Epithelial cell of proximal tubule (primary cell): Measurements from ENCODE around the gene NCK2. TPM values are rescaled to one million over a fixed set of nuclear protein-coding genes. Genes with fewer than 3 reads are reported as not detected.

Source experiments
- DNase-seq: peaks from one replicate; pipeline ENCODE4 v3.0.0-alpha.2; 2011; ENCODE audit warnings: low read depth
- H3K4me3 ChIP-seq: 2 replicates; pipeline ENCODE4 v1.5.1; 2011; ENCODE audit warnings: low read depth, mild to moderate bottlenecking, low read length
- total RNA-seq: library from RNA; depleted of rRNA; stranded (reverse); fragments of >200 nt; gene quantifications from 2 replicates; pipeline ENCODE4 v1.2.3, GENCODE V29; 2015
- TF ChIP-seq, protein P1 (sequence below): conservative IDR thresholded peaks from 2 replicates; pipeline ENCODE4 v1.5.1; 2012; ENCODE audit warnings: low read depth, mild to moderate bottlenecking, low read length

Gene NCK2
- total RNA-seq, 1 donor from 2014 or later, result 53.0 TPM

DNA sequence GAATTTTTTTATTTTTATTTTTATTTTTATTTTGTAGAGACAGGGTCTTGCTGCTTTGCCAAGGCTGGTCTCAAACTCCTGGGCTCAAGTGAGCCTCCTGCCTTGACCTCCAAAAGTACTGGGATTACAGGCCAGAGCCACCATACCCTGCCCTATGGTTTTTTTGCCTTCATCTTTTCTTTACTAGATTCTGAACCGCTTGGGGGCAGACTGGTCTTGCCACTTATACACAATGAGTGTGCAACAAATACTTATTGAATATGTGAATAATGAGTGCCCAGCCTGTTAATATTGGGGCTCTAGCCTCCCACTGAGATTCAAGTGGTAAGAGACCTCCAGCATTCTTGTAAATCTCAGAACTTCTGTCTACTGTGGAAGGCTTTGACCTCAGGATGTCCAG, 3.9 kb downstream of the NCK2 start:
- H3K4me3 ChIP-seq, result no peak overlapping the region
- TF ChIP-seq, protein P1, sequence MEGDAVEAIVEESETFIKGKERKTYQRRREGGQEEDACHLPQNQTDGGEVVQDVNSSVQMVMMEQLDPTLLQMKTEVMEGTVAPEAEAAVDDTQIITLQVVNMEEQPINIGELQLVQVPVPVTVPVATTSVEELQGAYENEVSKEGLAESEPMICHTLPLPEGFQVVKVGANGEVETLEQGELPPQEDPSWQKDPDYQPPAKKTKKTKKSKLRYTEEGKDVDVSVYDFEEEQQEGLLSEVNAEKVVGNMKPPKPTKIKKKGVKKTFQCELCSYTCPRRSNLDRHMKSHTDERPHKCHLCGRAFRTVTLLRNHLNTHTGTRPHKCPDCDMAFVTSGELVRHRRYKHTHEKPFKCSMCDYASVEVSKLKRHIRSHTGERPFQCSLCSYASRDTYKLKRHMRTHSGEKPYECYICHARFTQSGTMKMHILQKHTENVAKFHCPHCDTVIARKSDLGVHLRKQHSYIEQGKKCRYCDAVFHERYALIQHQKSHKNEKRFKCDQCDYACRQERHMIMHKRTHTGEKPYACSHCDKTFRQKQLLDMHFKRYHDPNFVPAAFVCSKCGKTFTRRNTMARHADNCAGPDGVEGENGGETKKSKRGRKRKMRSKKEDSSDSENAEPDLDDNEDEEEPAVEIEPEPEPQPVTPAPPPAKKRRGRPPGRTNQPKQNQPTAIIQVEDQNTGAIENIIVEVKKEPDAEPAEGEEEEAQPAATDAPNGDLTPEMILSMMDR, result no peak
- no peak for DNase-seq

DNA sequence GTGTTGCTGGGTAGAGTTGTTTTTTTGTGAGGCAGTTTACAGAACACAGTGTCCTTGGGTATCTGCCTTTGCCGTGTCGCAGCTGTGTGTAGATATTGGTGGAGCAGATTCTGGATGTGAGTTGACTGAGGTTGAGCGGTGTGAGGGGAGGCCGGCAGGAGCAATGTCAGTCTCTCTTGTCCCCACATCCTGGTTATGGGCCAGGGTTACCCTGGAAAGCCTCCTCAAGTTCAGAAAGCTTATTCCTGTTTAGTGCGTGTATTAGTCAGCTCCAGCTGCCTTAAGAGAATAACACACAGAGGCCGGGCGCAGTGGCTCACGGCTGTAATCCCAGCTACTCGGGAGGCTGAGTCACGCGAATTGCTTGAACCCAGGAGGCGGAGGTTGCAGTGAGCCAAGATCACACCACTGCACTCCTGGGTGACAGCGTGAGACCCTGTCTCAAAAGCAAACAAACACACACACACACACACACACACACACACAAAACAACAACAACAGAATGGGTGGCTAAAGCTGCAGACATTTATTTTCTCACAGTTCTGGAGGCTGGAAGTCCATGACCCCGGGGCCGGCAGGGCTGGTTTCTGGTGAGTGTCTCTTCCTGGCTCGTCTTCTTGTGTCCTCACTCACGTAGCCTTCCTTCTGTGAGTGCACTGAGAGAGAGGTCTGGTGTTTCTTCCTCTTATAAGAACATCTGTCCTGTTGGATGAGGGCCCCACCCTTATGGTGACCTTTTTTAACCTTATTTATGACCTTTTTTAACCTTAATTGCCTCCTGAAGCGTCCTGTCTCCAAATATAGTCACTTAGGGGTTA, 5.1 kb downstream of the NCK2 start:
- no peak overlapping the region for H3K4me3 ChIP-seq
- TF ChIP-seq, protein P1, result no peak
- no peak for DNase-seq

DNA sequence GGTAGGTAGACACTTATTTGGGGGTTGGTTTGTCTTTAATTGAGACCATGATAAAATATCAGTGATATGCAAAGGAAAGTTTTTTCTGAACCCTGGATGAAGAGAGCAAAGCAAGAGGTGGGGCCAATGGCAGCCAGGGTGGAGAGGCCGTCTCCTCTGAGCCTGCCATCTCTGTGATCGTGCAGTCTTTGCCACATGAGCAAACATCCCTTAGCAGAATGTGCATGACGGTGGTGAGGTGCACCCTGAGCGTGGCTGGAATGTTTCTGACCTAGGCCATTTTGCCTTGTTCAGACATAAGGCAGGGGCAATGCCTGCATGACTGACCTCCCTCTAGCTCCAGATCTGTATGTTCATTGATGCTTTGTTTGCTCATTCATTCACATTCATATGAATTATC, 6.0 kb downstream of the NCK2 start:
- DNase-seq, result no peak
- TF ChIP-seq, protein P1, result no peak
- H3K4me3 ChIP-seq, result no peak overlapping the region

DNA sequence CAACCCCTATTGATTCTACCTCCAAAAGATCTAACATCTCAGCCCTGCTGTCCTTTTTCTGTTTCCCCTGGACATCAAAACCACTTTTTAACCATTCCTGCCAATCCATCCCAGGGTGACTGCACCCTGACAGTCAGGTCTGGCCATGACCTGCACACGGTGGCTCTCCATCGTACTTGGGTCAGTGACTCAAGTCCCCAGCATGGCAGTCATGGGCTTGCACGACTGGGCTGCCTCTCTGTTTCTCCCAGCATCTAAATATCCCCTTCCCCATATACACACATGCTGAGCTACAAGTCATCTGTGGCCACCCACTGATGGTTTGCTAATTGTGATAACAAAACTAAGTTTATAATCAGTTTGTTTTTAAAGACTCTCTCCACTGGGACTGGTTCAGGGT, 6.6 kb downstream of the NCK2 start:
- no peak for DNase-seq
- TF ChIP-seq, protein P1, result no peak
- no peak overlapping the region for H3K4me3 ChIP-seq

DNA sequence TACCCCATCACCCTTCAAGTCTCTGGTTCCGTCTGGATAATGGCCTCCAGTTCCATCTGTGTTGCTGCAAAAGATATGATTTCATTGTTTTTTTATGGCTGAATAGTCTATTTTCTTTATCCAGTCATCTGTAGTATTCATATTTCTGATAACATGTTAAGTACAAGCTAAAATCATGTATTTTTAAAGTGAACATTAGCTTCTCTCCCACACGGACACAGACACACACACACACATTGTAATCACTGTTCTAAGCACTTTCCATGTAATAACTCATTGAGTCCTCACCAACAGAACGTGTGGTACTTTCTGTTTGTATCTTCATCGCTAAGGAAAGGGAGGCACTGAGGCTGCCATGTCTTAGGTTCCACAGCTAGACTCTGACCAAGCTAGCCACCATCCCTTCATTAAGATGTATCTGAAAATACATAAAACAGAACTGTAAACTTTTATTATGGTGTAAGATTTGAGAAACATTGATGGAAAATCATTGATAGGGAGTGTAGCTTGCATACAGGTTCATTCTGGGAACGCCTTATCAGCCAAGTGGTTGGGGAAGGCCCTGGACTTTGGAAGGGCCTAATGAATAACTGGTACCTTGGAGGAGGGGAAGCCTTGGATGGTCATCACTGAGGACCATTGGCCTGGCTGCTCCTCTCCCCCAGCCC, 8.1 kb downstream of the NCK2 start:
- DNase-seq, result no peak
- TF ChIP-seq, protein P1, result no peak

DNA sequence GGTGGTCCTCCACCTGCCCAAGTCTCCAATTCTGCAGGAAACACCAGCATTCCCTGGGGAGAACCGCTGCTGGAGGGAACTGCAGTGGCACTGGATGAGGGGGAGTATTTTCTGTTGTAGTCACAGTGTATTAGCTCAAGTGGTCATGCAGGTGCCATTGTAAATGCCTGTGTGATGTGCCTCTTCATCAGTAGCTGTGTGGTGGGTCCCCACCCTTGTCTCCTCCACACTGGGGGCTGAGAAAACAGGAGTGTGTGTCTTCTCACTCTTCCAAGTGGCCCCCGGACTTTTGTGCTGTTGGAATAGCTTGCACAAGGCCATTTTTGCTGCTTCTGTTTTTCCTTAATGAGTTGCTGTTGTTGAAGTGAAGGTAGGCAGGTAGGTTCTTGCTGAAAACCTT, 8.7 kb downstream of the NCK2 start:
- TF ChIP-seq, protein P1, result no peak
- H3K4me3 ChIP-seq, result no peak overlapping the region

More for the DNA sequence above, 8.1 kb downstream of the NCK2 start:
- H3K4me3 ChIP-seq, result no peak overlapping the region

More for the DNA sequence above, 8.7 kb downstream of the NCK2 start:
- DNase-seq, result no peak
